Muscle layer of duodenum (tissue), 2 donors: ENCODE data around the gene HACL1.
A peak's percentile ranks its signal among the peaks of the same experiment; 100 is the strongest.

Source experiments
- H3K27ac ChIP-seq: one replicate; pipeline ENCODE4 v1.7.0; 2013; ENCODE audit warnings: mild to moderate bottlenecking, low read length
- H3K27me3 ChIP-seq: one replicate; pipeline ENCODE4 v1.7.0; 2013; ENCODE audit warnings: low read depth, mild to moderate bottlenecking, control low read depth, low read length
- H3K36me3 ChIP-seq, 2 donors: one replicate each; pipeline ENCODE4 v1.7.0; 2013; ENCODE audit warnings: low read length in 2 of 2, control low read depth in 1 of 2, mild to moderate bottlenecking in 1 of 2; ENCODE audit not compliant: insufficient read depth in 2 of 2, control insufficient read depth in 1 of 2
- H3K4me1 ChIP-seq, 2 donors: one replicate each; pipeline ENCODE4 v1.7.0; 2013; ENCODE audit warnings: low read length in 2 of 2, mild to moderate bottlenecking in 2 of 2, control low read depth in 1 of 2, moderate library complexity in 1 of 2; ENCODE audit not compliant: insufficient read depth in 2 of 2, control insufficient read depth in 1 of 2
- H3K4me3 ChIP-seq, 2 donors: one replicate each; pipeline ENCODE4 v1.7.0; 2013; ENCODE audit warnings: low read length in 2 of 2, low read depth in 1 of 2, mild to moderate bottlenecking in 1 of 2
- H3K9me3 ChIP-seq, 2 donors: one replicate each; pipeline ENCODE4 v1.7.0; 2013; ENCODE audit warnings: low read length in 2 of 2, control low read depth in 1 of 2, mild to moderate bottlenecking in 1 of 2; ENCODE audit not compliant: control insufficient read depth in 1 of 2
- donor health status: healthy.

The HACL1 gene

DNA sequence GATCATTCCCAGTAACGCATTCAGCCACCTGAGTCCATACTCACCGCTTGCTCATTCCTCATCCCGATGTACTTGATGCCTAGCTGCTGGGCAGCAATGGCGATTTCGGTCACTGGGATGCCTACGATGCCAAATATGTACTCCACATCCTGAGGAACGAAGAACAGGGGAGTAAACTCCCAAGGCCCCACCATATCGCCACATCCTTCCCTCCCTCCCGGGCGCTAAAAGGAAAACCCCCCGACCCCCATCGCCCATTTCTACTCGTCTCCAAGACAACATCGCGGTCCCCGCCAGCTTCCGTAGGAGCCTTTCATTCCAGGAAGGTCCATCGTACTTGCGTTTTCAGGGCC, 347 bp downstream of the HACL1 start:
- Histone ChIP-seq H3K9me3 (no peaks in the 10 kb centered on the region), H3K27ac (peak overlapping the region; percentile 95), H3K27me3 (no peaks in the 10 kb centered on the region), H3K4me1 (peaks cover 15 to 16% of the 10 kb centered on the region in 2 donors), H3K4me3 (peak overlapping the region; percentile 93 to 100), H3K36me3 (peaks cover 18 to 26% of the 10 kb centered on the region in 2 donors)

DNA sequence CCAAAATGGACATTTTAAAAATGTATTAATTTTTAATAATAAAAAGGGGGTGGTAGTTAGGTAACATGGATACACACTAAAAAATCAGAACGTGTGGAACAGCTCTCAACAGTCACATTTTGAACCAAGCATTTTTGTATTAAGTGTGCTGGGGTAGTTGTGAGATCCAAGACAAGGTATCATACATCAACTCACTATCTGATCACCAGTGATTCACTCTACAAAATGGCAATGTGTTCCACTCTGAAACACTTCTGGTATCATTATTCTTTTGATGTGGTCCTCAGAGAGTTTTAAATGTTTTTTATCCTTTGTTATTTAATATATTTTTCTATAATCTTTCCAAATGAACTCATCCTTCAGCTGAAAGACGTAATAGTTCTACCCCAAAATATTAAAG, 5.4 kb downstream of the HACL1 start:
- Histone ChIP-seq H3K27me3 (no peaks in the 10 kb centered on the region), H3K4me3 (no peak overlapping the region), H3K4me1 (peaks cover 10 to 11% of the 10 kb centered on the region in 2 donors), H3K9me3 (no peaks in the 10 kb centered on the region), H3K27ac (no peak overlapping the region), H3K36me3 (peaks cover 16 to 26% of the 10 kb centered on the region in 2 donors)

DNA sequence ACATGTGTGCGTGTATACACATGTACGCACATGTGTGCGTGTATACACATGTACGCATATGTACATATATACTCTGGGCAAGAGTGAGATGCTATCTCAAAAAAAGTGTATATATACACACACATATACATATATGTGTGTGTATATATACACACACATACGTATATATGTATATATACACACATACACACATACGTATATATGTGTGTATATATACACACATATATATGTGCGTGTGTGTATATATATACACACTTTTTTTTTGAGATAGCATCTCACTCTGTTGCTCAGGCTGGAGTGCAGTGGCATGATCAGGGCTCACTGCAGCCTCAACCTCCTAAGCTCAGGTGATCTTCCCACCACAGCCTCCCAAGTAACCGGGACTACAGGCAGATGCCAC, 8.4 kb downstream of the HACL1 start:
- Histone ChIP-seq H3K27ac (no peak overlapping the region), H3K4me3 (no peak overlapping the region), H3K9me3 (no peaks in the 10 kb centered on the region), H3K36me3 (peaks cover 20 to 23% of the 10 kb centered on the region in 2 donors), H3K4me1 (no peaks in the 10 kb centered on the region), H3K27me3 (no peaks in the 10 kb centered on the region)

DNA sequence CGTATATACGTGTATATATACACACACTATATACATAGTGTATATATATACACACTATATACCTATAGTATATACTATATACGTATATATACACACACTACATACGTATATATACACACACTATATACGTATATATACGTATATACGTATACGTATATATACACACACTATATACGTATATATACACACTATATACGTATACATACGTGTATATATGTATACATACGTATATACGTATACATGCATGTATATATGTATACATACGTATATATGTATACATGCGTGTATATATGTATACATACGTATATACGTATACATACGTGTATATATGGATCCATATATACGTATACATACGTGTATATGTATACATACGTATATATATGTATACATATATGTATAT, 9.4 kb downstream of the HACL1 start:
- Histone ChIP-seq H3K4me3 (no peak overlapping the region), H3K4me1 (no peaks in the 10 kb centered on the region), H3K9me3 (no peaks in the 10 kb centered on the region), H3K27ac (no peak overlapping the region), H3K36me3 (peaks cover 14 to 20% of the 10 kb centered on the region in 2 donors), H3K27me3 (no peaks in the 10 kb centered on the region)

DNA sequence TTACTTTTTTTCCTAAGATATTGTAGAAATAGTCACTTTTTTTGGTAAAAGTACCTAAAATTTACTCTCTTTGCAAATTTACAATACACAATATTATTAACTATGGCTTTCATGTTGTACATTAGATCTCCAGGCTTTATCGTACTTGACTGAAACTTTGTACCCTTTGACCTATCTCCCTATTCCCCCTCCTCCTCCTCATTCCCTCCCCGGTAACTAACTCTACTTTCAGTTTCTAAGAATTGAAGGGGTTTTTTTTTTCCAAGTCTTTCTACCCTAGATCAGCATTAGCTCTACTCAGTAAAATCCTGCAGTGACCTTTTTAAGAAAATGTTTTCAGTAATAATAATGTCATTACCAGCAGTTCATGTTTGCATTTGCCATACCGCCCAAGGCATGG, 10.1 kb downstream of the HACL1 start:
- Histone ChIP-seq H3K36me3 (peaks cover 18 to 24% of the 10 kb centered on the region in 2 donors), H3K9me3 (no peaks in the 10 kb centered on the region), H3K27ac (no peak overlapping the region)

DNA sequence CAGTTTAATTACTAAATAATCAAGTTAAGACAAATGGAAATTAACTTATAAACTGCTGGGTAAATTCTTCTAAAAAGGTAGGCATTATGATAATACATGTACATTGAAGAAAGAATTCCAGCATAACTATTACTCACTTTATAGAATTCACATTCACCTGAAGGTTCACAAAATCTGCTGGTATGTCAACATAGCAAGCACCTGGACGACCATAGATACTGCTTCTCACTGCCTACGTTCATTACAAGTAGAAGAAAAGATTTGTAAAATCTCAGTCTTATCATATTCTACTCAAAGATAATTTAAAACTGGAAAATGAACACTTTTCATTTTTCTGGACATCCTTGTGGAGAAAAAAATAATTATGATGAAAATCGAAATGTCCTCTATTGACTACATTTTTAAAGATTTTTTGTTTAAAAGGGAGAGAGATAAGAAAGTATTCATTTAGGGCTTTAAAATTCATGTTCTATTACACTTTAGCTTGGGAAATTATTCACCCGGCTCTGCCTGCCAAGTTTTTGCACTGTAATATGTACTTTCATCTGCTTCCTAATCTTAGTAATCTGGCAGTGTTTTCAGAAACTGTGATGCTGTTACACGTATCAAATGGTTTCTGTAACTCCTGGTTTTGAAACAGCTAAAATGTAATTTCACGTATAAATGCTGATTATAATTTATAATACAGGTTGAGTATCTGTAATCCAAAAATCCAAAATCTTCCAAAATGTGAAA, 16.1 kb downstream of the HACL1 start:
- H3K27ac ChIP-seq = no peak overlapping the region
- no peaks in the 10 kb centered on the region for H3K27me3 ChIP-seq
- H3K9me3 ChIP-seq = no peaks in the 10 kb centered on the region
- H3K36me3 ChIP-seq = peaks cover 41 to 55% of the 10 kb centered on the region in 2 donors
- no peak overlapping the region for H3K4me3 ChIP-seq
- H3K4me1 ChIP-seq = no peaks in the 10 kb centered on the region

More for the DNA sequence above, 10.1 kb downstream of the HACL1 start:
- no peak overlapping the region for H3K4me3 ChIP-seq
- H3K4me1 ChIP-seq = no peaks in the 10 kb centered on the region
- H3K27me3 ChIP-seq = no peaks in the 10 kb centered on the region

DNA sequence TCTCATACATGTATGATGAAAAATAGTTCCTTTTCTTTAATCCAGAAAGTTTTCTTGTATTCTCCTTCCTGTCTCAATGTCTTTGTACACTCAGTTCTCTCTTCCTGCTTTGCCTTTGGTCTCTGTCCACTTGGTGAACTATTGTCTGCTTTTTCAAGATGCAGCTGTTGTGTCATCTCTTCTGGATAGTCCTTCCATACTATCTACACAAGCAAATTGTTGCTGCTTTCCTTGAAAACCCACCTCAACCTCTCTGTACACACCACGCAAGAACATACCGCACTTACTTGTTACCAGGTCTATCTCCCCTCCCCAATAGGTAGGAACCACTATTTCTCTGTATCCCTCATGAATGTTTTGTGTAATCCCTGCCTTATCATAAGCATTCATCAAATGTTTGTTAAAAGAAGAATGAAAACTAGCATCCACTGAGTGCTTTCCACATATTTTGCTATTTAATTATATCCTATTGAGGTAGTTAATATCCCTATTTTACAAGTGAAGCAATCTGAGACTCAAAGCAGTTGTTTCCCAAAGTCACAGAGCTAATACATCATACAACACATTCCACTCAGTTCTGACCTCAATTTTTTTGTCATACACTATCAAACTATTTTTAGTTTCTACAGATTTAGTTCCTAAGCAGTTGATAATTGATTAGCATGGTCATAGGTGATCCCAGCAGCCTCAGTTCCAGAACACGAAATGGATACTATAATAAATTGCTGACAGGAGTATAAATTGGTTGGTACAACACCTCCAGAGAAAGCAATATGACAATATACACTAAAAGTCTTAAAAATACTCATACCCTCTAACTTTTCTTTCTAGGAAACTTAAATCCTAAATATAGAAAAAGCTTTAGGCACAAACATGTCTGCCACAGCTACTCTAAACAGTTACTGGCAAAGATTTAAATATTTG, 19.6 kb downstream of the HACL1 start:
- Histone ChIP-seq H3K27ac (no peak overlapping the region), H3K4me3 (no peak overlapping the region), H3K4me1 (no peaks in the 10 kb centered on the region), H3K36me3 (peaks cover 30 to 52% of the 10 kb centered on the region in 2 donors), H3K27me3 (no peaks in the 10 kb centered on the region), H3K9me3 (no peaks in the 10 kb centered on the region)

DNA sequence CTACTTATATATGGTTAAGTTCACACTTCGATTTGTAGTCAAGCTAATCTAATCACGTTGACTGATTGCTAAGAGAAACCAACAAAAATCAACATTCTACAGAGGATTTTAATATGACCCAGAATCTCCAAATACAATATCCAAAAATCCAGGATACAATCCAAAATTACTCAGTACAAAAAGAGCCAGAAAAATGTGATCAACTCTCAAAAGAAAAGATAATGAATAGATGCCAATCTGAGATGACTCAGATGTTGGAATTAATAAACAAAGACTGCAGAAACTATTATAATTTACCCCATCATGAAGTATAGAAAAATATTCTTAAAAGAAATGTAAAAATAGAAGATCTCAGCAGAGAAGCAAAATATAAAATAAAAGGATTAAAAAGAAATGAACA, 22.3 kb downstream of the HACL1 start:
- H3K36me3 ChIP-seq = peaks cover 23 to 39% of the 10 kb centered on the region in 2 donors
- no peaks in the 10 kb centered on the region for H3K27me3 ChIP-seq
- no peak overlapping the region for H3K4me3 ChIP-seq
- no peak overlapping the region for H3K27ac ChIP-seq
- no peaks in the 10 kb centered on the region for H3K9me3 ChIP-seq
- H3K4me1 ChIP-seq = no peaks in the 10 kb centered on the region

DNA sequence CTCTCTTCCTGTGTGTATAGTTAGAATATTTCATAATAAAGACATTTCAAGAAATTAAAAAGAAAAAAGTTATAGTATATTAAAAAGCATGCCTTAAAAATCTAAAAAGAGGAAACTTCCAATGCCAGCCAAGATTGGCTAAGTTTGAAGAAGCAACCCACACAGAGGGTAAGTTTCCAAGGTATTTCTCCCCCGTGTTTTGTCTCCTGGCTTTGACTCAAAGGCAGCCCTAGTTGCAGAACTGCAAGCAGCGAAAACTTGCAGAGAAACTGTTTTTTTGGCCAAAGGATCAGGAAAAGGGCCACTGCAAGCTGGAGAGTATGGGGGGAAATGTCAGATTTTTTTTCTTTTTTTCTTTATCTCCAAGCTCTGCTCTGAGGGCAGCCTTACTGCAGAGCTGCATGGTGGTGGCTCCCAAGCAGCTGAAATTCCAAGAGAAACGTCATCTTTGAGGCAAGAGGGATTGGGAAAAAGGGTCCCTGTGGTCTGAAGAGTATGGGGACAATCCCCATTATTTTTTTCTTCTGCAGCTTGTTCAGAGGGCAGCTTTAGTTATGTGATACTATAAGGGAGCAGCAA, 23.0 kb downstream of the HACL1 start:
- Histone ChIP-seq H3K36me3 (peaks cover 29 to 45% of the 10 kb centered on the region in 2 donors), H3K27ac (no peak overlapping the region), H3K4me1 (no peaks in the 10 kb centered on the region), H3K9me3 (no peaks in the 10 kb centered on the region), H3K27me3 (no peaks in the 10 kb centered on the region), H3K4me3 (no peak overlapping the region)

DNA sequence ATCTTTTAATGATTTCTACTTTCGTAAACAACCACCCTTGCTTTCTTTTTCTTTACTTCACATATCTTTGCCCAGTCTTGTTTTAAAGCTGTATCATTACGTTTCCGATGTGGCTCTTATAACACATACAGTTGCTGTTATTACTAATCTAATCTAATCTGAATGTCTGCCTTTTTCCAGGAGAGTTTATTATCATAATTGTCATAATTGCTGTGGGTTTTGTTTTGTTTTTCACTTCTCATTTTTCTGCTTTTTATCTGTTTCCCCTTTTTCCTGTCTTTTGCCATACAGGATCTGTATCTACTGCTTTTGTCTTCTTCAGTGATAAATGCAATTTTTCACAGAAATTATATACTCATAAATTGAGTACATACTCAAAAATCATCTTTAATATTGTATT, 24.9 kb downstream of the HACL1 start:
- H3K27ac ChIP-seq = no peak overlapping the region
- H3K27me3 ChIP-seq = no peaks in the 10 kb centered on the region
- peaks cover 33 to 36% of the 10 kb centered on the region in 2 donors for H3K36me3 ChIP-seq
- H3K4me3 ChIP-seq = no peak overlapping the region
- no peaks in the 10 kb centered on the region for H3K4me1 ChIP-seq
- H3K9me3 ChIP-seq = no peaks in the 10 kb centered on the region

DNA sequence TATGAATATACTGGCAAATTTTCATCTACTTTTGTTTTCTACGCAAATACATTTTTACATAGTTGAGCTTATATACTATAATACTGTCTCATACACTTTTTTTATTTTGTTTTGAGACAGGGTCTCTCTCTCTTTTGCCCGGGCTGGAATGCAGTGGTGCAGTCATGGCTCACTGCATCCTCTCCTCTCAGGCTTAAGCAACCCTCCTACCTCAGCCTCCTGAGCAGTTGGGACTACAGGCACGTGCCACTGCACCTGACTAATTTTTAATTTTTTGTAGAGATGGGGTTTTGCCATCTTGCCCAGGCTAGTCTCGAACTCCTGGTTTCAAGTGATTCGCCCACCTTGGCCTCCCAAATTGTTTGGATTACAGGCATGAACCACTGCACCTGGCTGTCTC, 25.9 kb downstream of the HACL1 start:
- Histone ChIP-seq H3K27ac (no peak overlapping the region), H3K4me1 (no peaks in the 10 kb centered on the region), H3K9me3 (no peaks in the 10 kb centered on the region), H3K4me3 (no peak overlapping the region), H3K27me3 (no peaks in the 10 kb centered on the region), H3K36me3 (peaks cover 30 to 42% of the 10 kb centered on the region in 2 donors)
